GM12878 (cell line): ENCODE measurements around the gene SIX5. TPM values are rescaled to one million over a fixed set of nuclear protein-coding genes. Genes with fewer than 3 reads are reported as not detected.
A peak's percentile ranks its signal among the peaks of the same experiment; 100 is the strongest.

Source experiments
- BRCA1 ChIP-seq: IDR thresholded peaks from 2 replicates; pipeline ENCODE4 v1.6.1; 2011; ENCODE audit warnings: low read depth, low read length, improper control_type of control experiment
- CBX5 ChIP-seq: sonication (generic); IDR thresholded peaks from 2 replicates; pipeline ENCODE4 v1.6.1; 2016; ENCODE audit warnings: low read depth, moderate library complexity, mild to moderate bottlenecking, inconsistent platforms
- CREB1 ChIP-seq: IDR thresholded peaks from 2 replicates; pipeline ENCODE4 v1.6.1; 2012; ENCODE audit warnings: low read depth, mild to moderate bottlenecking, inconsistent platforms
- DPF2 ChIP-seq: fragments of 450-650 bp; IDR thresholded peaks from 2 replicates; pipeline ENCODE4 v1.6.1; 2017; ENCODE audit warnings: mild to moderate bottlenecking
- EGR1 ChIP-seq, 2 experiments: IDR thresholded peaks; 1 replicate in 1 of 2; 2 replicates in 1 of 2; pipeline ENCODE4 v1.6.1; 2011 to 2012; ENCODE audit warnings: low read depth in 2 of 2, low read length in 2 of 2, borderline replicate concordance in 1 of 2, mild to moderate bottlenecking in 1 of 2, moderate library complexity in 1 of 2
- ELK1 ChIP-seq: IDR thresholded peaks from 2 replicates; pipeline ENCODE4 v1.6.1; 2012; ENCODE audit warnings: low read depth, low read length, improper control_type of control experiment
- EP300 ChIP-seq, 2 experiments: fragments of 150-350 bp in 1 of 2; IDR thresholded peaks; 2 replicates each; pipeline ENCODE4 v1.6.1; 2011 to 2012; ENCODE audit warnings: low read depth in 2 of 2, low read length in 2 of 2, borderline replicate concordance in 1 of 2, improper control_type of control experiment in 1 of 2, inconsistent platforms in 1 of 2; ENCODE audit not compliant: control insufficient read depth in 1 of 2
- FOXM1 ChIP-seq: IDR thresholded peaks from 2 replicates; pipeline ENCODE4 v1.6.1; 2012; ENCODE audit warnings: low read depth, mild to moderate bottlenecking, inconsistent platforms, low read length, moderate library complexity
- GABPA ChIP-seq: IDR thresholded peaks from 2 replicates; pipeline ENCODE4 v1.6.1; 2014; ENCODE audit warnings: antibody characterized with exemption, low read depth, mild to moderate bottlenecking, inconsistent platforms
- JUND ChIP-seq: IDR thresholded peaks from 2 replicates; pipeline ENCODE4 v1.6.1; 2012; ENCODE audit warnings: low read depth, mild to moderate bottlenecking, low read length, improper control_type of control experiment, moderate library complexity
- KDM1A ChIP-seq: fragments of 200-600 bp; sonication (generic); IDR thresholded peaks from 2 replicates; pipeline ENCODE4 v1.6.1; 2016; ENCODE audit warnings: borderline replicate concordance
- KLF5 ChIP-seq: fragments of 450-650 bp; IDR thresholded peaks from 2 replicates; pipeline ENCODE4 v1.6.1; 2014; ENCODE audit warnings: mild to moderate bottlenecking; ENCODE audit not compliant: partially characterized antibody
- MTA3 ChIP-seq: IDR thresholded peaks from 2 replicates; pipeline ENCODE4 v1.6.1; 2012; ENCODE audit warnings: low read length, inconsistent platforms, borderline replicate concordance
- NKRF ChIP-seq: fragments of 450-650 bp; conservative IDR thresholded peaks from 2 replicates; pipeline ENCODE4 v1.6.1; 2017; ENCODE audit warnings: mild to moderate bottlenecking, moderate library complexity
- POLR2A ChIP-seq: IDR thresholded peaks from 2 replicates; pipeline ENCODE4 v1.6.1; 2011; ENCODE audit warnings: low read depth, mild to moderate bottlenecking, low read length
- POLR2AphosphoS5 ChIP-seq: IDR thresholded peaks from 2 replicates; pipeline ENCODE4 v1.6.1; 2011; ENCODE audit warnings: mild to moderate bottlenecking, low read length, inconsistent platforms
- SIN3A ChIP-seq: IDR thresholded peaks from 2 replicates; pipeline ENCODE4 v1.6.1; 2012; ENCODE audit warnings: low read depth, low read length, improper control_type of control experiment
- SP1 ChIP-seq: IDR thresholded peaks from one replicate; pipeline ENCODE4 v1.6.1; 2011; ENCODE audit warnings: low read depth, low read length
- SRF ChIP-seq, 2 experiments: IDR thresholded peaks; 2 replicates each; pipeline ENCODE4 v1.6.1; 2011; ENCODE audit warnings: low read depth in 2 of 2, low read length in 2 of 2, mild to moderate bottlenecking in 1 of 2, moderate library complexity in 1 of 2
- STAT1 ChIP-seq: fragments of 450-650 bp; conservative IDR thresholded peaks from 2 replicates; pipeline ENCODE4 v1.6.1; 2014; ENCODE audit warnings: antibody characterized with exemption, mild to moderate bottlenecking
- TARDBP ChIP-seq: IDR thresholded peaks from 2 replicates; pipeline ENCODE4 v1.6.1; 2016; ENCODE audit warnings: borderline replicate concordance
- TCF12 ChIP-seq: IDR thresholded peaks from 2 replicates; pipeline ENCODE4 v1.6.1; 2011; ENCODE audit warnings: low read depth, mild to moderate bottlenecking, low read length
- USF1 ChIP-seq: IDR thresholded peaks from 2 replicates; pipeline ENCODE4 v1.6.1; 2011; ENCODE audit warnings: borderline replicate concordance, low read depth, mild to moderate bottlenecking, moderate library complexity, mixed read lengths, low read length; ENCODE audit not compliant: insufficient read depth; ENCODE audit errors: extremely low read length
- YBX1 ChIP-seq: fragments of 450-650 bp; IDR thresholded peaks from 2 replicates; pipeline ENCODE4 v1.6.1; 2016; ENCODE audit warnings: antibody characterized with exemption
- polyA plus RNA-seq, 11 experiments: library from polyadenylated mRNA; depleted of rRNA in 4 of 11; unstranded in 6 of 11; stranded (reverse) in 5 of 11; fragments of >200 nt; fragmentation: Nextera tagmentation in 4 of 11; fragmentation: Illumina TruSeq in 1 of 11; extraction: Ambion mirVana in 4 of 11; extraction: Trizol in 1 of 11; gene quantifications; 1 replicate in 1 of 11; 2 replicates in 10 of 11; pipeline versions ENCODE4 v1.2.1 to v1.2.3, GENCODE V29; 2011 to 2016; ENCODE audit warnings: inconsistent platforms in 2 of 11, missing spikeins in 2 of 11, low read depth in 1 of 11
- total RNA-seq, 4 experiments: library from RNA; depleted of rRNA in 3 of 4; stranded (reverse); fragments of >200 nt in 3 of 4; fragmentation: Illumina TruSeq in 1 of 4; extraction: Trizol in 1 of 4; gene quantifications; 2 replicates each; pipeline versions ENCODE4 v1.2.1 to v1.2.3, GENCODE V29; 2013 to 2021
- TF ChIP-seq, protein P1 (sequence below): IDR thresholded peaks from 2 replicates; pipeline ENCODE4 v1.6.1; 2011; ENCODE audit warnings: low read depth, low read length, improper control_type of control experiment, borderline replicate concordance
- TF ChIP-seq, protein P2 (sequence below): IDR thresholded peaks from 2 replicates; pipeline ENCODE4 v1.6.1; 2011; ENCODE audit warnings: mild to moderate bottlenecking, low read depth, low read length, moderate library complexity; ENCODE audit not compliant: insufficient replicate concordance

SIX5 gene
- total and polyA plus RNA-seq, 10 of the 15 experiments (the other 5 are each of a cell fraction or from before 2014, with no cell fraction given) = 1.9 to 10.5 (median 3.0) TPM; not detected in 2

GRCh38 chr19:45792470-45793177 is 23.6 kb upstream of the SIX5 start, which contains the start of gene DMWD (continued):
- no peak for TF ChIP-seq CREB1
- TF ChIP-seq, protein P1, sequence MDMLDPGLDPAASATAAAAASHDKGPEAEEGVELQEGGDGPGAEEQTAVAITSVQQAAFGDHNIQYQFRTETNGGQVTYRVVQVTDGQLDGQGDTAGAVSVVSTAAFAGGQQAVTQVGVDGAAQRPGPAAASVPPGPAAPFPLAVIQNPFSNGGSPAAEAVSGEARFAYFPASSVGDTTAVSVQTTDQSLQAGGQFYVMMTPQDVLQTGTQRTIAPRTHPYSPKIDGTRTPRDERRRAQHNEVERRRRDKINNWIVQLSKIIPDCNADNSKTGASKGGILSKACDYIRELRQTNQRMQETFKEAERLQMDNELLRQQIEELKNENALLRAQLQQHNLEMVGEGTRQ = no peak
- TF ChIP-seq BRCA1 = no peak
- peak; percentile 80 for TF ChIP-seq POLR2A
- no peak for TF ChIP-seq STAT1
- TF ChIP-seq POLR2AphosphoS5 = no peak
- TF ChIP-seq DPF2 = peak; percentile 90
- no peak for TF ChIP-seq USF1
- peak in 1 of 2 experiments; percentile 70; a peak in 2 of 4 replicates for TF ChIP-seq SRF (IDR thresholded peaks at IDR 0.05; ENCODE audit: low read depth in 2 of 2, low read length in 2 of 2)
- no peak for TF ChIP-seq EP300 (IDR thresholded peaks at IDR 0.05; ENCODE audit: borderline replicate concordance in 1 of 2, control insufficient read depth in 1 of 2, low read depth in 2 of 2, low read length in 2 of 2)
- TF ChIP-seq JUND = no peak
- peak; percentile 34; the same call in 1 of the 2 replicates for TF ChIP-seq ELK1
- no peak for TF ChIP-seq YBX1
- TF ChIP-seq KLF5 = peak; percentile 83
- TF ChIP-seq TCF12 = no peak
- TF ChIP-seq, protein P2, sequence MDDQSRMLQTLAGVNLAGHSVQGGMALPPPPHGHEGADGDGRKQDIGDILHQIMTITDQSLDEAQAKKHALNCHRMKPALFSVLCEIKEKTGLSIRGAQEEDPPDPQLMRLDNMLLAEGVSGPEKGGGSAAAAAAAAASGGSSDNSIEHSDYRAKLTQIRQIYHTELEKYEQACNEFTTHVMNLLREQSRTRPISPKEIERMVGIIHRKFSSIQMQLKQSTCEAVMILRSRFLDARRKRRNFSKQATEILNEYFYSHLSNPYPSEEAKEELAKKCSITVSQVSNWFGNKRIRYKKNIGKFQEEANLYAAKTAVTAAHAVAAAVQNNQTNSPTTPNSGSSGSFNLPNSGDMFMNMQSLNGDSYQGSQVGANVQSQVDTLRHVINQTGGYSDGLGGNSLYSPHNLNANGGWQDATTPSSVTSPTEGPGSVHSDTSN = peak; percentile 96
- no peak for TF ChIP-seq FOXM1
- TF ChIP-seq TARDBP = no peak
- TF ChIP-seq SIN3A = peak; percentile 55; the same call in 1 of the 2 replicates
- peak; percentile 79 for TF ChIP-seq NKRF
- TF ChIP-seq KDM1A = no peak
- no peak for TF ChIP-seq MTA3
- TF ChIP-seq CBX5 = no peak
- TF ChIP-seq EGR1 (IDR thresholded peaks at IDR 0.05; ENCODE audit: borderline replicate concordance in 1 of 2, low read depth in 2 of 2, low read length in 2 of 2) = peak; percentile 25 to 89
- peak; percentile 55 for TF ChIP-seq SP1
- TF ChIP-seq GABPA = peak; percentile 87
